ENCODE data around the gene THY1.

The THY1 gene

GRCh38 chr11:119380827-119381180 is 42.2 kb downstream of the THY1 start:
- H3K9me3 ChIP-seq = no peaks in the 10 kb centered on the region; the same call in 1 of the 2 replicates
- peak overlapping the region; percentile 42 for H3K4me3 ChIP-seq
- peak; percentile 47 to 60 for DNase-seq (ENCODE audit: low spot score in 2 of 2)
- H3K36me3 ChIP-seq (replicated peaks) = no peaks in the 10 kb centered on the region
- peaks cover 15% of the 10 kb centered on the region for H3K4me1 ChIP-seq
- in situ Hi-C loops (cut with MboI; ENCODE audit: low sequenced_read_pairs) = loop anchor here (10.0 kb wide), 1 partner anchor 56 kb away; no protein-coding TSS in a partner anchor
- no peaks in the 10 kb centered on the region for H3K27me3 ChIP-seq (ENCODE audit: low read depth)

- no peaks in the 10 kb centered on the region for H3K36me3 ChIP-seq (replicated peaks)
- peaks cover 15% of the 10 kb centered on the region for H3K4me1 ChIP-seq
- H3K9me3 ChIP-seq = no peaks in the 10 kb centered on the region; the same call in 1 of the 2 replicates
- peak in 1 of 2 experiments; percentile 6 for DNase-seq (ENCODE audit: low spot score in 2 of 2)
- H3K4me3 ChIP-seq = peak overlapping the region; percentile 42
- in situ Hi-C loops (cut with MboI; ENCODE audit: low sequenced_read_pairs) = loop anchor here (10.0 kb wide), 1 partner anchor 55 kb away; no protein-coding TSS in a partner anchor
- no peaks in the 10 kb centered on the region for H3K27me3 ChIP-seq (ENCODE audit: low read depth)
These were observed 42.7 kb downstream of the THY1 start for GRCh38 chr11:119380160-119380826.

GRCh38 chr11:119378851-119379465 is 44.0 kb downstream of the THY1 start:
- H3K27me3 ChIP-seq (ENCODE audit: low read depth) = no peaks in the 10 kb centered on the region
- peak in 1 of 2 experiments; percentile 6 for DNase-seq (ENCODE audit: low spot score in 2 of 2)
- in situ Hi-C loops (cut with MboI; ENCODE audit: low sequenced_read_pairs) = no loop called here
- peaks cover 15% of the 10 kb centered on the region for H3K4me1 ChIP-seq
- H3K36me3 ChIP-seq (replicated peaks) = no peaks in the 10 kb centered on the region
- H3K4me3 ChIP-seq = no peak overlapping the region
- H3K9me3 ChIP-seq = no peaks in the 10 kb centered on the region; the same call in 1 of the 2 replicates

- in situ Hi-C loops (cut with MboI; ENCODE audit: low sequenced_read_pairs) = no loop called here
- Histone ChIP-seq H3K4me3 (no peak overlapping the region), H3K27me3 (ENCODE audit: low read depth) (no peaks in the 10 kb centered on the region), H3K36me3 (replicated peaks) (no peaks in the 10 kb centered on the region), H3K4me1 (peaks cover 15% of the 10 kb centered on the region), H3K9me3 (no peaks in the 10 kb centered on the region; the same call in 1 of the 2 replicates)
- DNase-seq (ENCODE audit: low spot score in 2 of 2) = no peak
These were observed 44.9 kb downstream of the THY1 start for GRCh38 chr11:119377961-119378667.

- Histone ChIP-seq H3K4me1 (peaks cover 15% of the 10 kb centered on the region), H3K27me3 (ENCODE audit: low read depth) (no peaks in the 10 kb centered on the region), H3K9me3 (no peaks in the 10 kb centered on the region; the same call in 1 of the 2 replicates), H3K4me3 (no peak overlapping the region), H3K36me3 (replicated peaks) (no peaks in the 10 kb centered on the region)
- in situ Hi-C loops (cut with MboI; ENCODE audit: low sequenced_read_pairs) = no loop called here
- DNase-seq (ENCODE audit: low spot score in 2 of 2) = no peak
These were observed 45.7 kb downstream of the THY1 start for GRCh38 chr11:119377112-119377901.

- no peaks in the 10 kb centered on the region for H3K36me3 ChIP-seq (replicated peaks)
- no peak overlapping the region for H3K4me3 ChIP-seq
- H3K4me1 ChIP-seq = peaks cover 8% of the 10 kb centered on the region
- no peaks in the 10 kb centered on the region for H3K27me3 ChIP-seq (ENCODE audit: low read depth)
- in situ Hi-C loops (cut with MboI; ENCODE audit: low sequenced_read_pairs) = no loop called here
- no peak for DNase-seq (ENCODE audit: low spot score in 2 of 2)
- no peaks in the 10 kb centered on the region for H3K9me3 ChIP-seq
These were observed 46.6 kb downstream of the THY1 start for GRCh38 chr11:119376197-119376847.

GRCh38 chr11:119375337-119376196 is 47.4 kb downstream of the THY1 start:
- Histone ChIP-seq H3K4me3 (no peak overlapping the region), H3K27me3 (ENCODE audit: low read depth) (no peaks in the 10 kb centered on the region), H3K9me3 (no peaks in the 10 kb centered on the region), H3K4me1 (peaks cover 2% of the 10 kb centered on the region), H3K36me3 (replicated peaks) (no peaks in the 10 kb centered on the region)
- DNase-seq (ENCODE audit: low spot score in 2 of 2) = no peak
- in situ Hi-C loops (cut with MboI; ENCODE audit: low sequenced_read_pairs) = no loop called here

GRCh38 chr11:119374632-119375336 is 48.2 kb downstream of the THY1 start:
- H3K4me3 ChIP-seq = no peak overlapping the region

GRCh38 chr11:119373921-119374631 is 48.9 kb downstream of the THY1 start:
- in situ Hi-C loops (cut with MboI; ENCODE audit: low sequenced_read_pairs) = no loop called here

More at GRCh38 chr11:119374632-119375336, 48.2 kb downstream of the THY1 start:
- Histone ChIP-seq H3K36me3 (replicated peaks) (no peaks in the 10 kb centered on the region), H3K4me1 (no peaks in the 10 kb centered on the region; the same call in 1 of the 2 replicates), H3K27me3 (ENCODE audit: low read depth) (no peaks in the 10 kb centered on the region), H3K9me3 (no peaks in the 10 kb centered on the region)
- DNase-seq (ENCODE audit: low spot score in 2 of 2) = no peak
- in situ Hi-C loops (cut with MboI; ENCODE audit: low sequenced_read_pairs) = no loop called here

GRCh38 chr11:119373059-119373920 is 49.7 kb downstream of the THY1 start:
- H3K27me3 ChIP-seq (ENCODE audit: low read depth) = no peaks in the 10 kb centered on the region
- H3K4me3 ChIP-seq = no peak overlapping the region
- H3K9me3 ChIP-seq = no peaks in the 10 kb centered on the region
- no peak for DNase-seq (ENCODE audit: low spot score in 2 of 2)
- H3K36me3 ChIP-seq (replicated peaks) = no peaks in the 10 kb centered on the region
- in situ Hi-C loops (cut with MboI; ENCODE audit: low sequenced_read_pairs) = no loop called here
- H3K4me1 ChIP-seq = peaks cover 12% of the 10 kb centered on the region

More at GRCh38 chr11:119373921-119374631, 48.9 kb downstream of the THY1 start:
- peak; percentile 66 to 87 for DNase-seq (ENCODE audit: low spot score in 2 of 2)
- Histone ChIP-seq H3K36me3 (replicated peaks) (no peaks in the 10 kb centered on the region), H3K9me3 (no peaks in the 10 kb centered on the region), H3K27me3 (ENCODE audit: low read depth) (no peaks in the 10 kb centered on the region), H3K4me3 (no peak overlapping the region), H3K4me1 (peaks cover 4% of the 10 kb centered on the region)
